Astrocyte of the spinal cord (primary cell): ENCODE measurements around the gene IL10RB.
"Not testable (repeated sequence)": the region's sequence is repeated elsewhere in the genome, so short reads cannot be mapped to it uniquely, and the experiment has no call there.

Source experiments
- DNase-seq: peaks from one replicate; pipeline ENCODE4 v3.0.0; 2011; ENCODE audit warnings: low read depth, low spot score
- H3K4me3 ChIP-seq: 2 replicates; pipeline ENCODE4 v1.5.1; 2011; ENCODE audit warnings: low read depth, mild to moderate bottlenecking, low read length, moderate library complexity
- in situ Hi-C: cut with HindIII; loops from 2 replicates; pipeline ENCODE4 v1.10.0; 2017; ENCODE audit warnings: low sequenced_read_pairs
- TF ChIP-seq, protein P1 (sequence below): IDR thresholded peaks from 2 replicates; pipeline ENCODE4 v1.5.1; 2012; ENCODE audit warnings: low read depth, mild to moderate bottlenecking, low read length, inconsistent platforms

The IL10RB gene

GRCh38 chr21:33313183-33313582 lies 47.0 kb downstream of the IL10RB start:
- in situ Hi-C loops: no loop called here
- DNase-seq: no peak
- no peak overlapping the region for H3K4me3 ChIP-seq
- TF ChIP-seq, protein P1, sequence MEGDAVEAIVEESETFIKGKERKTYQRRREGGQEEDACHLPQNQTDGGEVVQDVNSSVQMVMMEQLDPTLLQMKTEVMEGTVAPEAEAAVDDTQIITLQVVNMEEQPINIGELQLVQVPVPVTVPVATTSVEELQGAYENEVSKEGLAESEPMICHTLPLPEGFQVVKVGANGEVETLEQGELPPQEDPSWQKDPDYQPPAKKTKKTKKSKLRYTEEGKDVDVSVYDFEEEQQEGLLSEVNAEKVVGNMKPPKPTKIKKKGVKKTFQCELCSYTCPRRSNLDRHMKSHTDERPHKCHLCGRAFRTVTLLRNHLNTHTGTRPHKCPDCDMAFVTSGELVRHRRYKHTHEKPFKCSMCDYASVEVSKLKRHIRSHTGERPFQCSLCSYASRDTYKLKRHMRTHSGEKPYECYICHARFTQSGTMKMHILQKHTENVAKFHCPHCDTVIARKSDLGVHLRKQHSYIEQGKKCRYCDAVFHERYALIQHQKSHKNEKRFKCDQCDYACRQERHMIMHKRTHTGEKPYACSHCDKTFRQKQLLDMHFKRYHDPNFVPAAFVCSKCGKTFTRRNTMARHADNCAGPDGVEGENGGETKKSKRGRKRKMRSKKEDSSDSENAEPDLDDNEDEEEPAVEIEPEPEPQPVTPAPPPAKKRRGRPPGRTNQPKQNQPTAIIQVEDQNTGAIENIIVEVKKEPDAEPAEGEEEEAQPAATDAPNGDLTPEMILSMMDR: no peak

GRCh38 chr21:33313611-33314010 lies 47.4 kb downstream of the IL10RB start:
- H3K4me3 ChIP-seq: no peak overlapping the region
- in situ Hi-C loops: no loop called here
- TF ChIP-seq, protein P1: no peak
- DNase-seq: no peak

DNA sequence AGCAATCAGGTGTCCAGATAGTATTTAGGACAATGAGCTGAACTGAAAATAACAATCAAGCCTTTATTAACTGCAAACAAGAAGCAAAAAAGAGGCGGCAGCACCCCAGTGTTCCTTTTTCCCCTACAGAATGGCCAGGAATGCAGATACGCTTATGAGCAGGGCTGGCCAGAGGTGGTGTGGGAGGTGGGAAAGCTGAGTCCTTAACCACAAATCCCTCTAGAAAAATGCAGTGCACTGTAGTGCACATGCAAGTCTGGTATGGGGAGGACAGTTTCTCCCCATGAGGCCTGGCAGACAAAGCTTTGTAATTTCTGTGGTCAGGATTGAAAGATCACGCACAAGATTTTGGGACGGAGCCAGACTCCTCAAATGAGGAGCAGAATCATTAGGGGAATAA lies 47.9 kb downstream of the IL10RB start:
- no peak overlapping the region for H3K4me3 ChIP-seq
- TF ChIP-seq, protein P1: no peak
- in situ Hi-C loops: no loop called here
- DNase-seq: peak; percentile 71

- H3K4me3 ChIP-seq: no peak overlapping the region
- TF ChIP-seq, protein P1: no peak
- in situ Hi-C loops: no loop called here
- DNase-seq: no peak
Observed at GRCh38 chr21:33315946-33316710, 50.0 kb downstream of the IL10RB start.

DNA sequence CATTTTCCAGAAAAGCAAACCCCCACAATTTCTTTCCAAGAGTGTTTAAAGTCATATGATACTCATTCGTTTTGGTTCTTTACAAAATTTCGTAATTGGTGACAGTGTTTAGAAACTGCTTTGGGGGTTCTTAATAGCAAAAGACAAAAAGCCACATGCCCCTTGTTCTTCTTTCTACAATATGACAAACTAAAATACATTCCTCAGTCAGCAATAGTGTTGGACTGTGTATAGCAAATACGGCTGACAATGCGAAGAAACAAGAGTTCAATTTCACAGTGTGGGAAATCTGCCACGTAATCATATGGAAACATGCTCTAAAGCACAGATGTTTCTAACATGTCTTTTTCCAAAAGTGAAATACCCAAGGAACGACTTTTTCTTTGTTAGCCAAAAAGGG lies 51.0 kb downstream of the IL10RB start:
- TF ChIP-seq, protein P1: no peak
- in situ Hi-C loops: no loop called here
- no peak overlapping the region for H3K4me3 ChIP-seq
- no peak for DNase-seq

DNA sequence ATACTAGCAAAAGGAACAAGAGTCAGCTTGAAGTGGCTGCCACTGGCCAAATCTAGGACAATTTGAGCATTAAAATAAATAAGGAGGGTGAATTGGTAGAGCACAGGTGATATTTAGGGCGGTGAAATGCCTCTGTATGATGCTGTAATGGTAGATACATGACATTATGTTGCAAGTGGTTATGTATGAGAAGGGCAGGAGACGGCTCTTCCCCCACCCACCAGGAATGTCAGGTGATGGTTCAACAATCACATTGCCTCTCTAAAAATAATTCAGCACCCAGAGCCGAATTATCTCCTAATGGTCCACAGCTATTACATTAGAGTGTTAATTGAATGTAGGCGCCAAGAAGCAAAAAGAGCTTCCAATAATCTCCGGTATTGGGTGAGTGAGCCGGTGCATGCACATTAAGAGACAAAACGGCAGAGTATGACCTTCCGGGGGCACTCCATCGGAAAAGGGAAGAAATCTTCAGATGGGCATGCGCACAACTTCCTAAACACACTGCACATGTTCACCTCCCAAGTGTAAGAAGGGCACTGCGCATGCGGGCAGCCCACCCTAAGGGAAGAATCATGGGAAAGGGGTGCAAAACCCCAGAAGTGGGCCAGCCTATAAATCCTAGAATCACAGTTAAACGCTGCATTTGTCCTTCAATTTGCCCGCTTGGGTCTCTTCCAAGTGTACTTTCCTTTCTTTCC lies 51.8 kb downstream of the IL10RB start:
- in situ Hi-C loops: no loop called here
- DNase-seq: no peak
- TF ChIP-seq, protein P1: no peak
- H3K4me3 ChIP-seq: no peak overlapping the region

GRCh38 chr21:33321005-33321404 lies 54.8 kb downstream of the IL10RB start:
- DNase-seq, in situ Hi-C loops, H3K4me3 ChIP-seq: not testable (repeated sequence)

- DNase-seq, in situ Hi-C loops, H3K4me3 ChIP-seq: not testable (repeated sequence)
Observed at GRCh38 chr21:33323610-33324009, 57.4 kb downstream of the IL10RB start.
